GM10248 (cell line): ENCODE results near the gene MRPS23.
A peak's percentile ranks its signal among the peaks of the same experiment; 100 is the strongest.

Source experiments
- CTCF ChIA-PET: fragments of 300-600 bp; sonication (Branson Sonifier 250); formaldehyde crosslinking; extraction: SDS; loops from one replicate; lab custom pipeline; 2021; ENCODE audit warnings: antibody characterized with exemption; lab: Yijun Ruan, JAX
- POLR2A ChIA-PET: fragments of 350-650 bp; sonication (Branson Sonifier 250); formaldehyde crosslinking; extraction: SDS; loops from one replicate; lab custom pipeline; 2020; ENCODE audit warnings: antibody characterized with exemption; lab: Yijun Ruan, JAX
- DNase-seq: peaks from one replicate; pipeline ENCODE4 v3.0.0; 2012; ENCODE audit errors: extremely low spot score
- CTCF ChIP-seq: IDR thresholded peaks from 2 replicates; pipeline ENCODE4 v1.5.1; 2012; ENCODE audit warnings: mild to moderate bottlenecking, low read depth; ENCODE audit errors: extremely low read depth, missing control alignments, control extremely low read depth

The MRPS23 gene

GRCh38 chr17:57849874-57850754, at the start of gene MRPS23:
Gene MRPS23, minus strand, starts transcription at chr17:57850044. Its CDS starts 34 bp downstream, at chr17:57850010.
- ChIA-PET CTCF (interaction anchor here (0.8 to 24.4 kb wide), 7 partner anchors 9 to 264 kb away, joined by 3 to 478 read pairs (median 7); partner anchors contain the start of gene VEZF1), POLR2A (interaction anchor here (0.7 to 1.4 kb wide), 2 partner anchors 10 to 157 kb away, joined by 3 to 4 read pairs; partner anchors contain the start of gene SRSF1)
- peak; percentile 96 for DNase-seq
- TF ChIP-seq CTCF = no peak

DNA sequence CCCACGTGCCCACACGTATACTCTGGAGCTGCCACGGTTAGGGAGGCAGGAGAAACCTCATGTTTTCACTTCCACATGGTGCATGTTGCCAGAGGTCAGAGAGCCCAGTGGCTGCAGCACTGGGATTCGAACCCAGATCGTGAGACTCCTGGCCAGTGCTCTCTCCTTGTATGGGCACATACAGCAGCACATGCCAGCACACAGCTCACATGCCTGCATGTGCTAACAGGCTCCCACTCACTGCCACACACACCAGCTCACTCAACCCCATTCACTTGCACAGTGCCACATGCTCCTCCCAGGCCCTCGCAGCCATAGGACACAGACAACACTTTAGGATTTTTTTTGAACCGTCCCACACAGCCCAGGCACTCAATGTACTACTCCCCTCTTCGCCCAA, 49.5 kb upstream of the MRPS23 start:
- DNase-seq = no peak
- ChIA-PET CTCF (interaction anchor here (1.0 to 6.8 kb wide), 13 partner anchors 7 to 889 kb away, joined by 3 to 57 read pairs (median 3); partner anchors contain the start of gene AKAP1), POLR2A (interaction anchor here (0.7 to 1.4 kb wide), 2 partner anchors 98 to 102 kb away, joined by 3 to 4 read pairs; no protein-coding TSS in a partner anchor)
- TF ChIP-seq CTCF = no peak

DNA sequence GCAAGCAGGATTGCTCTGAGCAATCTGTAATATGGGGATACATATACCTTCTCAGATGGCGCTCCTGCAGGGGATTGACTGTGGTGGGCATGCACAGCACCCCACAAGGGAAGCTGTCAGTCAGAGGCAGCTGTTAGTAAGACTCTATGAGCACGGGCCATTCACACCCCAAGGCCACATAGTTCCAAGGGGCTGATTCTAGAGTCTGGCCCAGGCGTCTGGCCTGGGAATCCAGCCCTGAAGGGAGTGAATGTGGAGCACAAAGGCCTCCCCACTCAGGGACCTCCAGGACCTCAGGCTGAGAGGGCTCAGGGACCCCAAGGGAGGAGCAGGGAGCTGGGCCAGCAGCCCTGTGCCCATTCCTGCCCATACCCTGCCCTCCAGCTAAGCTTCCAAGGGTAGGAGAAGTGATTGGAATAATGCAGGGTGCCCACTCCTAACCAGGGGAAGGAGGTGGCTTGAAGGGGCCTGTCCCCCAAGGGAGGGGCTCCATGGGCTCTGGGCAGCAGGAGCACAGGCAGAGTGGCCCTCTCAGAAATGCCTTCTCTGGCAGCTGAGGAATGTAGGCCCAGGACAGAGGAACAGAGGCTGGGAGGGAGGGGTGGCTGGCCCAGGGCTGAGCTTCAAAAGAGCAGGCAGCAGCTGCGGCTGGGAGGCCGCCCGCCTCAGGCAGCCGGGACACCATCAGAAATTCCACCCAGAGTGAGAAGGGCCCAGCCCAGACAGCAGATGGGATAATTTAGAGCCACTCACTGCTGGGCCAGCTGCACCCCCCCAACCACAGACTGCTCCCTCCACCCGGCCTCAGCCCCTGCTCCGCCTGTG, 48.9 kb upstream of the MRPS23 start:
- DNase-seq = no peak
- ChIA-PET POLR2A (interaction anchor here (1.4 kb wide), 1 partner anchor 99 kb away, joined by 4 read pairs; no protein-coding TSS in a partner anchor), CTCF (interaction anchor here (1.0 to 6.8 kb wide), 12 partner anchors 7 to 813 kb away, joined by 3 to 57 read pairs (median 3); partner anchors contain the start of gene AKAP1)
- no peak for TF ChIP-seq CTCF

DNA sequence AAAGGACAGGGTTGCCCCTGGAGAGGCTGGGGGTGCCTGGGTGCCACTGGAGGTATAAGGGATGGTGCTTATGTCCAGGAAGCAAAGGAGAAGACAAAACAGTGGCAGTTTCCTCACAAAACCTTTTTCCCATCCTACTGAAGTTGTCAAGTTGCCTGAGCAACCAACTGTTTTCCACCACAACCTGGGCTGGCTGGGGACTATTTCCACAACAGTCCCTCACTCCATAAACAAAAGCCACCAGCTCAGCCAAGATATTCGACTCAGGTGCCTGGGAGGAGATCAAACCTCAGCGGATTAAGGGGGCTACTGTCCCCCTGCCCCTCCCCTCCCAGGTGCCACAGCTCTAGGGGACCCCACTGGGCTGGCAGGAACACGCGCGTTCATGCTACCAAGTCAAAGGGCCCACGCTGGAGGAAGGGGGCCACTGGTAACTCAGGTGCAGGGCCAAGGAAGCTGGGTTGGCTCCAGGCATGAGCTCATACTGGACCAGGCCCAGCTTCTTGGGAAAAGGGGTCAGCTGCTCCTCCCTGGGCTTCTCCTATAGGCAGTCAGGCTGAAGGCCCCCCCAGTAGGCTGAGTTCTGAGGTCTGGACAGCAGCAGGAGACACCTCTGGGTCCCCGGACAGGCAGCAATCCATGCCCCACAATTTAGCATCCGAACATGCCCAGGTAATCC, 45.7 kb upstream of the MRPS23 start:
- ChIA-PET POLR2A (interaction anchor here (0.6 kb wide), 1 partner anchor 51 kb away, joined by 4 read pairs; no protein-coding TSS in a partner anchor), CTCF (interaction anchor here (1.5 to 7.1 kb wide), 2 partner anchors 17 to 105 kb away, joined by 4 to 44 read pairs; no protein-coding TSS in a partner anchor)
- TF ChIP-seq CTCF = no peak
- DNase-seq = no peak

- no peak for DNase-seq
- ChIA-PET CTCF (interaction anchor here (1.5 to 7.1 kb wide), 2 partner anchors 18 to 105 kb away, joined by 4 to 44 read pairs; no protein-coding TSS in a partner anchor), POLR2A (interaction anchor here (0.6 kb wide), 1 partner anchor 52 kb away, joined by 4 read pairs; no protein-coding TSS in a partner anchor)
- no peak for TF ChIP-seq CTCF
Measured at GRCh38 chr17:57894848-57895247, 45.0 kb upstream of the MRPS23 start.
